ENCODE measurements around the gene MCUB. TPM values are rescaled to one million over a fixed set of nuclear protein-coding genes. Genes with fewer than 3 reads are reported as not detected.

MCUB gene
- total RNA-seq, 1 experiment from 2014 or later: 18.6 TPM

- Histone ChIP-seq H4K20me1 (ENCODE audit: insufficient read depth) (no peaks in the 10 kb centered on the region), H3K4me3 (replicated peaks in 1 of 2; ENCODE audit: low read depth in 1 of 2, low read length in 2 of 2) (no peak overlapping the region), H2AFZ (ENCODE audit: low read depth, low read length, poor library complexity, severe bottlenecking) (no peak overlapping the region), H3K4me1 (ENCODE audit: control insufficient read depth in 1 of 2, insufficient read depth in 2 of 2, low read length in 2 of 2) (no peaks in the 10 kb centered on the region), H3K9me3 (ENCODE audit: control insufficient read depth in 1 of 2, insufficient read depth in 1 of 2, low read depth in 1 of 2, low read length in 2 of 2) (0 out of 4 replicates have a peak, but pooled peaks cover 0 to 2% of the 10 kb centered on the region in 2 experiments), H3K9me2 (ENCODE audit: insufficient read depth) (no peaks in the 10 kb centered on the region), H3K27me3 (ENCODE audit: insufficient read depth, low read length) (no peaks in the 10 kb centered on the region), H3K36me3 (ENCODE audit: control insufficient read depth in 1 of 2, insufficient read depth in 2 of 2, low read length in 2 of 2) (no peaks in the 10 kb centered on the region), H3K79me2 (ENCODE audit: insufficient read depth, low read length) (no peaks in the 10 kb centered on the region), H3K4me2 (ENCODE audit: low read length) (no peak overlapping the region), H3K9ac (ENCODE audit: low read length) (no peak overlapping the region), H3K27ac (ENCODE audit: low read depth, low read length) (no peak overlapping the region)
- intact Hi-C loops (cut with micrococcal nuclease): no loop called here
- DNase-seq (ENCODE audit: low read depth, low spot score): no peak
- CTCF ChIA-PET: no interaction called here
- BruUV-seq (replicated peaks): no TSS peak
- POLR2A ChIA-PET: no interaction called here
- no peak for TF ChIP-seq ATF3 (IDR thresholded peaks at IDR 0.05)
- TF ChIP-seq EZH2phosphoT487 (IDR thresholded peaks at IDR 0.05; ENCODE audit: borderline replicate concordance): no peak
- no peak for TF ChIP-seq TCF7L2 (IDR thresholded peaks at IDR 0.05; ENCODE audit: borderline replicate concordance, extremely low read depth, insufficient read depth, insufficient read length)
- TF ChIP-seq ELF1 (IDR thresholded peaks at IDR 0.05; ENCODE audit: borderline replicate concordance, low read depth): no peak
- TF ChIP-seq POLR2AphosphoS5 (IDR thresholded peaks at IDR 0.05; ENCODE audit: low read depth, low read length): no peak
- TF ChIP-seq EGR1 (IDR thresholded peaks at IDR 0.05; ENCODE audit: low read depth): no peak
- no peak for TF ChIP-seq SIN3A (IDR thresholded peaks at IDR 0.05; ENCODE audit: low read depth)
- no peak for TF ChIP-seq FOSL1 (IDR thresholded peaks at IDR 0.05; ENCODE audit: low read depth)
- TF ChIP-seq JUND (IDR thresholded peaks at IDR 0.05): no peak
- TF ChIP-seq POLR2A (IDR thresholded peaks at IDR 0.05; ENCODE audit: borderline replicate concordance, extremely low read depth, insufficient read depth, insufficient read length): no peak
- TF ChIP-seq ZNF274 (IDR thresholded peaks at IDR 0.05; ENCODE audit: low read depth, low read length): no peak
- TF ChIP-seq REST (IDR thresholded peaks at IDR 0.05; ENCODE audit: low read depth): no peak
- TF ChIP-seq CEBPB (IDR thresholded peaks at IDR 0.05; ENCODE audit: low read depth): no peak
- no peak for TF ChIP-seq CTCF (IDR thresholded peaks at IDR 0.05 in 2 of 3, conservative IDR thresholded peaks at IDR 0.05 in 1 of 3; ENCODE audit: borderline replicate concordance in 1 of 3, insufficient read depth in 1 of 3, low read depth in 2 of 3, low read length in 2 of 3)
- TF ChIP-seq EZH2 (IDR thresholded peaks at IDR 0.05): no peak
- TF ChIP-seq ZBTB33 (IDR thresholded peaks at IDR 0.05; ENCODE audit: extremely low read depth, insufficient replicate concordance, low read length): no peak
- TF ChIP-seq ZFX (IDR thresholded peaks at IDR 0.05): no peak
- TF ChIP-seq YY1 (IDR thresholded peaks at IDR 0.05; ENCODE audit: extremely low read depth, insufficient replicate concordance, low read depth, low read length): no peak
- no peak for TF ChIP-seq SRF (IDR thresholded peaks at IDR 0.05; ENCODE audit: low read depth)
- no peak for TF ChIP-seq CBX3 (IDR thresholded peaks at IDR 0.05; ENCODE audit: low read depth)
- RAD21 ChIA-PET (ENCODE audit: low non-redundant PET in 1 of 2, low total read pairs in 2 of 2, uncharacterized antibody in 2 of 2, unreplicated experiment in 2 of 2): no interaction called here
- no peak for ATAC-seq
Measured at GRCh38 chr4:109611045-109611646, 51.1 kb downstream of the MCUB start.
